ACC112 (cell line): ENCODE measurements around the gene CDC25B.

Source experiments
- H2AFZ ChIP-seq: fragments of 200-600 bp; sonication (generic); one replicate; pipeline ENCODE4 v1.6.0; 2017; ENCODE audit warnings: antibody characterized with exemption, low read length; ENCODE audit not compliant: unreplicated experiment
- H3K27ac ChIP-seq: fragments of 200-600 bp; sonication (generic); 2 replicates; pipeline ENCODE4 v1.5.1; 2014; ENCODE audit warnings: low read depth, mild to moderate bottlenecking, antibody characterized with exemption, low read length, moderate library complexity
- H3K27me3 ChIP-seq: fragments of 200-600 bp; sonication (generic); 2 replicates; pipeline ENCODE4 v1.6.1; 2014; ENCODE audit warnings: mild to moderate bottlenecking, antibody characterized with exemption, low read length, moderate library complexity, mixed read lengths; ENCODE audit not compliant: insufficient read depth
- H3K36me3 ChIP-seq: fragments of 200-600 bp; sonication (generic); 2 replicates; pipeline ENCODE4 v1.6.1; 2016; ENCODE audit warnings: mild to moderate bottlenecking, antibody characterized with exemption, low read length, moderate library complexity, mixed read lengths; ENCODE audit not compliant: insufficient read depth
- H3K4me1 ChIP-seq: fragments of 200-600 bp; sonication (generic); one replicate; pipeline ENCODE4 v1.6.1; 2016; ENCODE audit warnings: low read length, mixed read lengths; ENCODE audit not compliant: insufficient read depth, unreplicated experiment, control insufficient read depth
- H3K4me3 ChIP-seq: fragments of 200-600 bp; sonication (generic); 2 replicates; pipeline ENCODE4 v1.5.1; 2014; ENCODE audit warnings: mild to moderate bottlenecking, low read depth, low read length
- H3K79me2 ChIP-seq: fragments of 200-600 bp; sonication (generic); one replicate; pipeline ENCODE4 v1.6.0; 2016; ENCODE audit warnings: low read length; ENCODE audit not compliant: control insufficient read depth, unreplicated experiment, insufficient read depth

The CDC25B gene

GRCh38 chr20:3804254-3804751, 8.2 kb downstream of the CDC25B start:
- H3K36me3 ChIP-seq, result peaks cover 41% of the 10 kb centered on the region
- no peaks in the 10 kb centered on the region for H3K27me3 ChIP-seq
- no peak overlapping the region for H2AFZ ChIP-seq

GRCh38 chr20:3804781-3805180, 8.7 kb downstream of the CDC25B start:
- Histone ChIP-seq H3K36me3 (peaks cover 41% of the 10 kb centered on the region), H3K27ac (peak overlapping the region; percentile 97), H3K4me1 (peaks cover 47% of the 10 kb centered on the region), H3K27me3 (no peaks in the 10 kb centered on the region), H3K79me2 (peaks cover 20% of the 10 kb centered on the region), H3K4me3 (no peak overlapping the region), H2AFZ (no peak overlapping the region)

More at GRCh38 chr20:3804254-3804751, 8.2 kb downstream of the CDC25B start:
- H3K27ac ChIP-seq, result peak overlapping the region; percentile 97
- no peak overlapping the region for H3K4me3 ChIP-seq
- peaks cover 25% of the 10 kb centered on the region for H3K79me2 ChIP-seq
- peaks cover 50% of the 10 kb centered on the region for H3K4me1 ChIP-seq

- Histone ChIP-seq H3K27me3 (no peaks in the 10 kb centered on the region), H3K4me3 (no peak overlapping the region), H3K4me1 (peaks cover 77% of the 10 kb centered on the region), H3K79me2 (peaks cover 8% of the 10 kb centered on the region), H3K36me3 (peaks cover 11% of the 10 kb centered on the region), H3K27ac (peak overlapping the region; percentile 97), H2AFZ (no peak overlapping the region)
Measured at GRCh38 chr20:3808544-3808943, 12.4 kb downstream of the CDC25B start.

GRCh38 chr20:3811467-3812258, 15.6 kb downstream of the CDC25B start:
- H2AFZ ChIP-seq, result no peak overlapping the region
- no peaks in the 10 kb centered on the region for H3K27me3 ChIP-seq
- H3K27ac ChIP-seq, result peak overlapping the region; percentile 99

GRCh38 chr20:3812259-3812681, 16.2 kb downstream of the CDC25B start:
- peaks cover 46% of the 10 kb centered on the region for H3K4me1 ChIP-seq
- H3K27me3 ChIP-seq, result no peaks in the 10 kb centered on the region
- H2AFZ ChIP-seq, result no peak overlapping the region
- H3K27ac ChIP-seq, result peak overlapping the region; percentile 99
- peaks cover 8% of the 10 kb centered on the region for H3K79me2 ChIP-seq
- no peaks in the 10 kb centered on the region for H3K36me3 ChIP-seq
- H3K4me3 ChIP-seq, result peak overlapping the region; percentile 8; the same call in 1 of the 2 replicates

More at GRCh38 chr20:3811467-3812258, 15.6 kb downstream of the CDC25B start:
- H3K4me1 ChIP-seq, result peaks cover 52% of the 10 kb centered on the region
- peaks cover 8% of the 10 kb centered on the region for H3K79me2 ChIP-seq
- H3K4me3 ChIP-seq, result peak overlapping the region; percentile 77
- H3K36me3 ChIP-seq, result no peaks in the 10 kb centered on the region

DNA sequence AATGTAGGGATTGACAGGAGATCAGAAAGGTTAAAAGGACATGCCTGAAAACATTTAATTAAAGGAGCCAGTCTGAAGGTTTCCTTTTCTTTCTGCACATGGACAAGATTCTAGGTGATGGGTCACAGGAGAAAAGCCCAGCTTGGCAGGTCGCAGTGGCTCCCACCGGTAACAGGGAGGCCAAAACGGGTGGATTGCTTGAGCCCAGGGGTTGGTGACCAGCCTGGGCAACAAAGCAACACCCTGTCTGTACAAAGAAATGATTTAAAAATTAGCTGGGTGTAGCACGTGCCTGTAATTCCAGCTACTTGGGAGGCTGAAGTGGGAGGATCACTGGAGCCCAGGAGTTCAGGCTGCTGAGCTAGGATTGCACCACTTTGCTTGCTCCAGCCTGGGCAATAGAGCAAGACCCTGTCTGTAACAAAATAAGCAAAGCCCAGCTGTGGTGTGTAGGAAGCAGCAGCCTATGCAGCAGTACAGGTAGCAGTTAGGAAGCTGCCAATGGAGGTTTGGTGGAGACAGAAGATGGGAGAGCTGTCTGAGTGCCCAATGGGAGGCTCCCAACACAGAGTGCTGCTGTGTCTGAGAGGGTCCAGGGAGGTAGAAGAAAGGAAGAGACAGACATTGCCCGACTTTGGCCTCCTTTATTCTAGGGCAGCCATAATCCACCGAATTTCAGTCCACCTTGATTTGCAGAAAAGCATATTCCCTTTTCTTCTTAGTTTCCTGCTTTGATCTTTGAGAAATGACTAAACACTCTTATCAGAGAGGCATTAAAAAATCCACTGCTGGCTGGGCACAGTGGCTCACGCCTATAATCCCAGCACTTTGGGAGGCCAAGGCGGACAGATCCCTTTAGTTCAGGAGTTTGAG, 17.1 kb downstream of the CDC25B start:
- Histone ChIP-seq H3K36me3 (no peaks in the 10 kb centered on the region), H3K27ac (peak overlapping the region; percentile 19), H3K27me3 (no peaks in the 10 kb centered on the region), H3K4me3 (no peak overlapping the region), H3K4me1 (peaks cover 39% of the 10 kb centered on the region), H3K79me2 (peaks cover 8% of the 10 kb centered on the region), H2AFZ (no peak overlapping the region)

GRCh38 chr20:3813848-3814581, 17.9 kb downstream of the CDC25B start:
- H3K4me1 ChIP-seq, result peaks cover 41% of the 10 kb centered on the region
- H2AFZ ChIP-seq, result no peak overlapping the region
- no peak overlapping the region for H3K4me3 ChIP-seq
- no peaks in the 10 kb centered on the region for H3K27me3 ChIP-seq
- H3K79me2 ChIP-seq, result peaks cover 8% of the 10 kb centered on the region
- H3K27ac ChIP-seq, result no peak overlapping the region
- no peaks in the 10 kb centered on the region for H3K36me3 ChIP-seq

GRCh38 chr20:3814928-3815495, 18.9 kb downstream of the CDC25B start:
- Histone ChIP-seq H3K79me2 (peaks cover 7% of the 10 kb centered on the region), H3K27me3 (no peaks in the 10 kb centered on the region), H3K27ac (no peak overlapping the region), H3K36me3 (no peaks in the 10 kb centered on the region), H3K4me3 (no peak overlapping the region), H2AFZ (no peak overlapping the region), H3K4me1 (peaks cover 45% of the 10 kb centered on the region)

GRCh38 chr20:3815703-3816315, 19.7 kb downstream of the CDC25B start:
- no peaks in the 10 kb centered on the region for H3K79me2 ChIP-seq
- no peak overlapping the region for H3K27ac ChIP-seq
- H3K4me3 ChIP-seq, result no peak overlapping the region
- no peak overlapping the region for H2AFZ ChIP-seq
- peaks cover 38% of the 10 kb centered on the region for H3K4me1 ChIP-seq
- H3K27me3 ChIP-seq, result no peaks in the 10 kb centered on the region
- H3K36me3 ChIP-seq, result no peaks in the 10 kb centered on the region
